GM23248 (cell line): ENCODE results near the gene CLDN11. TPM values are rescaled to one million over a fixed set of nuclear protein-coding genes. Genes with fewer than 3 reads are reported as not detected.

Experiments
- DNase-seq: peaks from one replicate; pipeline ENCODE4 v3.0.0-alpha.2; 2015
- H2AFZ ChIP-seq: fragments of 200-600 bp; sonication (generic); 2 replicates; pipeline ENCODE4 v1.6.1; 2016; ENCODE audit warnings: antibody characterized with exemption
- H3F3A ChIP-seq: fragments of 200-600 bp; sonication (generic); 2 replicates; pipeline ENCODE4 v1.6.1; 2016; ENCODE audit warnings: mild to moderate bottlenecking, antibody characterized with exemption, mixed run types; ENCODE audit not compliant: insufficient read depth
- H3K27ac ChIP-seq: fragments of 200-600 bp; sonication (generic); 2 replicates; pipeline ENCODE4 v1.5.1; 2016; ENCODE audit warnings: mild to moderate bottlenecking
- H3K27me3 ChIP-seq: fragments of 200-600 bp; sonication (generic); replicated peaks from 2 replicates; pipeline ENCODE4 v1.6.1; 2016; ENCODE audit warnings: mild to moderate bottlenecking; ENCODE audit not compliant: insufficient read depth
- H3K36me3 ChIP-seq: fragments of 200-600 bp; sonication (generic); 2 replicates; pipeline ENCODE4 v1.6.1; 2016; ENCODE audit warnings: low read depth, mild to moderate bottlenecking
- H3K4me1 ChIP-seq: fragments of 200-600 bp; sonication (generic); 2 replicates; pipeline ENCODE4 v1.6.1; 2016; ENCODE audit warnings: mild to moderate bottlenecking; ENCODE audit not compliant: insufficient read depth
- H3K4me2 ChIP-seq: fragments of 200-600 bp; sonication (generic); one replicate; pipeline ENCODE4 v1.6.1; 2016; ENCODE audit warnings: mild to moderate bottlenecking; ENCODE audit not compliant: unreplicated experiment
- H3K4me3 ChIP-seq: fragments of 200-600 bp; sonication (generic); 2 replicates; pipeline ENCODE4 v1.5.1; 2016; ENCODE audit warnings: mild to moderate bottlenecking
- H3K79me2 ChIP-seq: fragments of 200-600 bp; sonication (generic); 2 replicates; pipeline ENCODE4 v1.6.1; 2016; ENCODE audit warnings: mild to moderate bottlenecking; ENCODE audit not compliant: insufficient read depth
- H3K9ac ChIP-seq: fragments of 200-600 bp; sonication (generic); 2 replicates; pipeline ENCODE4 v1.6.1; 2016; ENCODE audit warnings: mild to moderate bottlenecking
- H3K9me2 ChIP-seq: fragments of 200-600 bp; sonication (generic); 2 replicates; pipeline ENCODE4 v1.6.1; 2016; ENCODE audit warnings: mixed run types, mild to moderate bottlenecking, moderate library complexity; ENCODE audit not compliant: insufficient read depth
- H3K9me3 ChIP-seq: fragments of 200-600 bp; sonication (generic); one replicate; pipeline ENCODE4 v1.6.1; 2017; ENCODE audit warnings: low read depth
- H4K20me1 ChIP-seq: fragments of 200-600 bp; sonication (generic); 2 replicates; pipeline ENCODE4 v1.6.0; 2016; ENCODE audit not compliant: insufficient read depth
- EZH2 ChIP-seq: fragments of 200-600 bp; sonication (generic); IDR thresholded peaks from 2 replicates; pipeline ENCODE4 v1.6.1; 2018; ENCODE audit warnings: antibody characterized with exemption, mild to moderate bottlenecking; ENCODE audit not compliant: insufficient read depth, poor library complexity, severe bottlenecking
- EZH2phosphoT487 ChIP-seq: fragments of 200-600 bp; sonication (generic); IDR thresholded peaks from 2 replicates; pipeline ENCODE4 v1.6.1; 2018; ENCODE audit warnings: antibody characterized with exemption, moderate library complexity, mild to moderate bottlenecking, low read depth; ENCODE audit not compliant: insufficient read depth
- WGBS, 2 experiments: methylation state at CpG; one replicate each; pipeline ENCODE4 v1.1.6; 2015 to 2017; ENCODE audit warnings: low lambda C conversion rate in 2 of 2, low coverage in 1 of 2; ENCODE audit errors: missing lambda C conversion rate in 2 of 2; 5-methylcytosine and 5-hydroxymethylcytosine counted together
- in situ Hi-C: fragments of 300-500 bp; cut with MboI; formaldehyde crosslinking; loops from 2 replicates; pipeline ENCODE4 v1.15.0; 2020
- polyA plus RNA-seq: library from polyadenylated mRNA; unstranded; fragments of >200 nt; fragmentation: Nextera tagmentation; extraction: Ambion mirVana; gene quantifications from 2 replicates; pipeline ENCODE4 v1.2.1, GENCODE V29; 2016
- total RNA-seq: library from RNA; depleted of rRNA; stranded (reverse); fragments of >200 nt; shearing (Covaris generic); gene quantifications from 2 replicates; pipeline ENCODE4 v1.2.3, GENCODE V29; 2014

CLDN11 gene
- total and polyA plus RNA-seq, 2 experiments from 2014 or later: 81.9 to 84.9 TPM

GRCh38 chr3:170410428-170411029, 8.1 kb upstream of the CLDN11 start:
- Histone ChIP-seq H4K20me1 (no peaks in the 10 kb centered on the region), H3K27ac (no peak overlapping the region), H2AFZ (no peak overlapping the region), H3K9me2 (no peaks in the 10 kb centered on the region), H3K4me2 (no peak overlapping the region), H3K4me3 (no peak overlapping the region), H3K9me3 (no peaks in the 10 kb centered on the region), H3K4me1 (peaks cover 14% of the 10 kb centered on the region), H3K27me3 (no peaks in the 10 kb centered on the region), H3F3A (peaks cover 13% of the 10 kb centered on the region), H3K79me2 (no peaks in the 10 kb centered on the region), H3K36me3 (no peaks in the 10 kb centered on the region), H3K9ac (no peak overlapping the region)
- TF ChIP-seq EZH2phosphoT487 (no peak), EZH2 (no peak)
- WGBS, 2 experiments: 44 to 49% methylated on average over 4 of the region's 4 CpGs
- DNase-seq: peak; percentile 49
- in situ Hi-C loops: loop anchor here (10.0 kb wide), 1 partner anchor 404 kb away; no protein-coding TSS in a partner anchor

GRCh38 chr3:170413291-170413690, 5.4 kb upstream of the CLDN11 start:
- in situ Hi-C loops: loop anchor here (10.0 kb wide), 1 partner anchor 402 kb away; no protein-coding TSS in a partner anchor
- WGBS, 2 experiments: 96 to 100% methylated on average over 4 of the region's 4 CpGs
- H3K27me3 ChIP-seq: no peaks in the 10 kb centered on the region
- DNase-seq: no peak
- no peaks in the 10 kb centered on the region for H3K9me2 ChIP-seq
- no peak overlapping the region for H3K4me3 ChIP-seq
- no peak overlapping the region for H3K4me2 ChIP-seq
- H3K36me3 ChIP-seq: no peaks in the 10 kb centered on the region
- peaks cover 13% of the 10 kb centered on the region for H3F3A ChIP-seq
- no peak overlapping the region; the same call in 1 of the 2 replicates for H3K27ac ChIP-seq
- H2AFZ ChIP-seq: no peak overlapping the region
- no peaks in the 10 kb centered on the region for H3K9me3 ChIP-seq
- no peak overlapping the region for H3K9ac ChIP-seq
- peaks cover 14% of the 10 kb centered on the region for H3K4me1 ChIP-seq
- TF ChIP-seq EZH2phosphoT487: no peak
- TF ChIP-seq EZH2: no peak
- H4K20me1 ChIP-seq: no peaks in the 10 kb centered on the region
- H3K79me2 ChIP-seq: no peaks in the 10 kb centered on the region

- in situ Hi-C loops: loop anchor here (10.0 kb wide), 1 partner anchor 401 kb away; no protein-coding TSS in a partner anchor
- H3K9me3 ChIP-seq: no peaks in the 10 kb centered on the region
- peak overlapping the region; percentile 50 for H3K27ac ChIP-seq
- H3F3A ChIP-seq: peaks cover 13% of the 10 kb centered on the region
- TF ChIP-seq EZH2phosphoT487: no peak
- TF ChIP-seq EZH2: no peak
- H3K79me2 ChIP-seq: peaks cover 6% of the 10 kb centered on the region
- DNase-seq: peak; percentile 90
- H3K4me1 ChIP-seq: peaks cover 14% of the 10 kb centered on the region
- H3K9me2 ChIP-seq: no peaks in the 10 kb centered on the region
- no peak overlapping the region for H3K9ac ChIP-seq
- H3K4me3 ChIP-seq: 0 out of 2 replicates have a peak overlapping the region, but pooled peaks have one; percentile 25
- no peaks in the 10 kb centered on the region for H3K27me3 ChIP-seq
- 0 out of 2 replicates have a peak overlapping the region, but pooled peaks have one; percentile 14 for H2AFZ ChIP-seq
- WGBS, 2 experiments: 1 to 2% methylated on average over 5 of the region's 5 CpGs
- no peaks in the 10 kb centered on the region for H4K20me1 ChIP-seq
- H3K36me3 ChIP-seq: no peaks in the 10 kb centered on the region
- peak overlapping the region; percentile 74 for H3K4me2 ChIP-seq
Measured at GRCh38 chr3:170414202-170414663, 4.4 kb upstream of the CLDN11 start.

GRCh38 chr3:170417090-170417489, 1.6 kb upstream of the CLDN11 start:
- Histone ChIP-seq H4K20me1 (no peaks in the 10 kb centered on the region), H3F3A (peaks cover 20% of the 10 kb centered on the region), H3K27ac (no peak overlapping the region), H3K4me2 (no peak overlapping the region), H3K9ac (no peak overlapping the region), H3K36me3 (no peaks in the 10 kb centered on the region), H3K79me2 (peaks cover 33% of the 10 kb centered on the region), H3K9me3 (no peaks in the 10 kb centered on the region), H3K4me3 (no peak overlapping the region), H3K27me3 (no peaks in the 10 kb centered on the region), H3K9me2 (no peaks in the 10 kb centered on the region), H2AFZ (no peak overlapping the region), H3K4me1 (peaks cover 22% of the 10 kb centered on the region)
- 96 to 100% methylated on average over 1 of the region's 1 CpG for WGBS, 2 experiments
- in situ Hi-C loops: loop anchor here (10.0 kb wide), 1 partner anchor 398 kb away; no protein-coding TSS in a partner anchor
- TF ChIP-seq EZH2: no peak
- TF ChIP-seq EZH2phosphoT487: no peak
- no peak for DNase-seq
